ENCODE results near the gene SLC12A3.

Gene SLC12A3

DNA sequence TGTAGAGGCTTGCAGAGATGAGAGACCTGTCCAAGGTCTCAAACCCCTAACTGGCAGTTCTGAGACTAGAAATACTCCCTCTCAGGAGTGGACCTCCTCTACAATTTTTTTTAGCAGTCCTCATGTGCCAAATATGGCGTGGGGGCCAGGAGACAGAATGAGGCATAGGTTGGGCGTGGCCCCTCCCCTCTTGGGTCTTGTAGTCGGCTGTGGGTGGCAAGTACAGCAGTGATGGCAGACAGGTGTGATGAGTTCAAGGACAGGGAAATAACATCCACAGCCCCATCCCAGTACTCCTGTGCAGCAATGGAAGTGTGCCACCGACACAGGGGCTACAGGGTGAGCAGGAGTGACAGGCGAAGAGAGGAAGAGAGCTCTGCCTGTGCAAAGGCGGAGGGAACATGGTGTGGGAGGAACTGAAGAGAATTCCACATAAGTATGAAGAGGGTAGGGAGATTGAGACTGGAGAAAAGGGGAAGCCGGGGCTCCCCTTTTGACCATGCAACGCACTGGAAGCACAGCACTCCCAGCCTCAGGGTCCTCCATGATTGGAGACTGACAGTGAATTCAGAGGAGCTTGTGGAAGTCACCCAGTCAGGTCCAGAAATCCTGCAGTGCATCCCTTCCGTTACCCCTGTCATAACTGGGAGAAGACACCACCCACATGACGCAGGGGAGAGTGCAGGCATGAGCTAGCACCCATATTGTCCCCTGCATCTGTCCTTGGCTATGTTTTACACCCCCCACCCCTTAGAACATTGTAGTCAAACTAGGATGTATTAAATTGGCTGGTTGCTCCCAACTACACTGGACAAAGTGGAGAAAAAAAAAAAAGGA is 82.0 kb downstream of the SLC12A3 start:
- DNase-seq: no peak

DNA sequence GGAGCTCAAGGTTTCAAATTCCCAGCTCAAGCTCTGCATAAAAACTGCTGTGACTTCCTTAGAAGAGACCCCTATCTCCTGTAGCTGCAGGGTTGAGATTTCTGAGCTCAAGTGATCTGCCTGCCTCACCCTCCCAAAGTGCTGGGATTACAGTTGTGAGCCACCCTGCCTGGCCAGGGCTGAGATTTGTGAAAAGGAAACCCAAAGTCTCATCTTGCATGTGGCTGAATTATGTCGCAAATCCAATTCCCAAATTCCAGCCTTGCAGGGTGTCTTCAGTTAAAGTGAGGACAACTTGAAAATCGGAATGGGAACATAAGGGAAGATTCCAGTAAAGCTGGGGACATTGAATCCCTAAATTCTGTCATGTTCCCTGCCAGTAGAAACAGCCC is 82.6 kb downstream of the SLC12A3 start:
- no peak for DNase-seq

DNA sequence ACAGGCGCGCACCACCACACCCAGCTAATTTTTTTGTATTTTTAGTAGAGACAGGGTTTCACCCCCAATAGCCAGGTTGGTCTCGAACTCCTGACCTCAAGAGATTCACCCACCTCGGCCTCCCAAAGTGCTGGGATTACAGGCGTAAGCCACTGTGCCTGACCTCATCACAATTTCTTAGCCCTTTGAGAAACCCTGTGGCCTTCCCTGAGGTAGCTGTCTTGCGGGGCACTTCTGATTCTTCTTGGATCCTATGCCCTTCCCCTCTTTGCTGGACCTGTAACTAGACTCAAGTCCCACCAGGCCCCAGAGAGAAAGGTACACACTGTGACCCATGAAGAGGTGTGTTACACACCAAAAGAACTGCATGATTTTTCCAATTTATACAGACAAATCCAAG is 83.2 kb downstream of the SLC12A3 start:
- DNase-seq: no peak

DNA sequence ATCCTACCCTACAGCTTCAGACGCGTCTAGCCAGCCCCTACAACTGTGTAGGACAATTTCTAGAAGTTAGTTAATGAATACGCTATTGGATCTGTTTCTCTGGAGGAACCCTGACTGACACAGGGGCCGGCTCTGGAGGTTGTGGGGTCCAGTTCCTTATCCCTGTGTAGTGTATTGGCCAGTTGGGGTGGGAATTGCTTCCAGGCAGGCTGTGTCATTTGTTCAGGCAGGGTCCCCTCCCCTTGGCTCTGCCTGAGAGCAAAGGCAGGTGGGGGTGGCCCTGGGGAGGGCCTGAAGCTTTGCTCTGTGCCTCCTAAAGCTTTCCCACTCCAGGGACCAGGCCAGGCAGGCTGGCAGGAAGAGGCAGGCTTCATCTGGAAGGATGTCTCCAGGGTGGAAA is 85.0 kb downstream of the SLC12A3 start:
- DNase-seq: no peak

DNA sequence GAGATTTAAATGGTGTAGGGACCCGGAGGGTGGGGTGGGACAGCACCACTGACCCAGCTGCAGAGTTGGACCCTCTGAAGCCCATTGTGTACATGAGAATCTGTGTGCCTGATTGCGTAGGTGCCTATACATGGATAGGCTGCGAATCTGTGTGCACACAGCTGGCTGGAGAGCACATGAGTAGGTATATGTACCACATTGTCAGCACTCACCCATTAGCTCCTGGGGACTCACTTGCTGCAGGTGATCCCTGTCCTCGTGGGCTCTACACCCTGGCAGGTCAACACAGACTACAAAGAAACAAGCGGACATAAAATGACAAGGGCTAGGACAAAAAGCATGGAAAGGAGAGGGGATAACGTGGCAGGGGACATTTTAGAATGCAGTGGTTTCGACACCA is 85.4 kb downstream of the SLC12A3 start:
- DNase-seq: no peak

DNA sequence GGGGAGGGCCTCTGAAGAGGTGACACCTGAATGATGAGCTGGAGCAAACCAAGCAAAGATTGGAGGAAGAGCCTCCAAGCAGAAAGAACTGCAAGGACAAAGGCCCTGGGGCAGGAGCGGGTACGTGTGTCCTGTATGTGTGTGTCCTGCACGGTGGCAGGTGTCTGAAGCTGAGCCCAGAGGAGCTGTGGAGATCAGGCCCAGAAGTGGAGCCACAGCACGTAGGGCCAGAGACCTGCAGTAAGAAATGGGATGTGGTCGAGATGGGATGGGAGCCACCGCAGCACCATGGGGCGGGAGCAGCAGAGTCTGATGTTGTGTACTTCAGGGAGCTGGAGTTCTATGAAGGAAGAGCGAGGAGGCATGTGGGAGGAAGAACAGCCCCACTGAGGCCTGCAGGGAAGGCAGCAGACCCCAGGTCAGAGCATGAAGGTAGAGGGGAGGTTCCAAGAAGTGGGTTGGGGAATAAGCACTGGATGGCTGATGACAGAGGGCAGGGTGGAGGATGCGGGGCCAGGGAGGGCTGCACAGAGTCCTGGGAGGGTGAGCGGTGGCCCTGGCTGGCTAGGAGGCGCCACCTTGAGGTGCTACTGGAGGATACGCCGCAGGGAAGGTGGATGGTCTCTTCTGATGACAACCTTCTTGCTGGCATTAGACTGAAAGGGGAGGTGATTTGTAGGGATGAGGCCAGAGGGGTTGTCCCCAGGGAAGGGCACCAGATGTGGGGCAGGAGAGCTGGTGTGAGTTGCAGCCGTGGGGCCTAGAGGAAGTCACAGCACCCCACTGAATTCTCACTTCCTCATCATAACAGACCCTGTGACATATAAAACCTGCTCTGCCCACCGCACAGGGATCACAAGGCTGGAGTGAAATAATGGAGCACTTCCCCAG is 86.1 kb downstream of the SLC12A3 start:
- peak; percentile 6 for DNase-seq

DNA sequence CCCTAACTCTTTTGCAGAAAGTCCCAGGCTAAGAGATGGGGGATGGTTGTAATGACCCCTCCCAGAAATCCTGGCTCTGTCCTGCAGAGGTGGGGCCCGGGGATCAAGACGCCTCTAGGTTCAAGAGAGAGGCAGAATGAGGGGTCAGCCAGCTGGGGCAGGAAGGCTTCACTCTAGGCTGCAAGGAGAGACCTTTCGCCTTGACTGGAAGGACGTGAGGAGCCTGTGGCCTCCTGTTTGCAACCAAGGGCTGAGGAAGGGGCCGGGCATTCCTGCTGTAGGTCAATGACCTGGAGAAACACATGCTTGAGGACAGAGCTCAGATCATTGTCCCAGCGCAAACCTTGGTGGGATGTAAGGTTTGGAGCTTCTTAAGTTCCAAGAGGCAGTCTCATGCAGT is 88.0 kb downstream of the SLC12A3 start:
- DNase-seq: no peak

DNA sequence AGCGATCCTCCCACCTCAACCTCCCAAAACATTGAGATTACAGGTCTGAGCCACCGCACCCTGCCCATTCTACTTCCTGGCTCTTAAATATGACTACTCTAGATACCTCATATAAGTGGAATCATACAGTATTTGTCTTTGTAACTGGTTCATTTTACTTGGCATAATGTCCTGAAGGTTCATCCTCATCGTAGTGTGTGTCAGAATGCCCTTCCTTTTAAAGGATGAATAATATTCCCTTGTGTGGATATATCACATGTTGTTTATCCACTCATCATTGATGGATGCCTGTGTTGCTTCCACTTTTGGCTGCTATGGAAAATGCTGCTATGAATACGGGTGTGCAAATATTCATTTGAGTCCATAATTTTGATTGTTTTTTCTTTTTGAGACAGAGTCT is 91.1 kb downstream of the SLC12A3 start:
- DNase-seq: no peak

DNA sequence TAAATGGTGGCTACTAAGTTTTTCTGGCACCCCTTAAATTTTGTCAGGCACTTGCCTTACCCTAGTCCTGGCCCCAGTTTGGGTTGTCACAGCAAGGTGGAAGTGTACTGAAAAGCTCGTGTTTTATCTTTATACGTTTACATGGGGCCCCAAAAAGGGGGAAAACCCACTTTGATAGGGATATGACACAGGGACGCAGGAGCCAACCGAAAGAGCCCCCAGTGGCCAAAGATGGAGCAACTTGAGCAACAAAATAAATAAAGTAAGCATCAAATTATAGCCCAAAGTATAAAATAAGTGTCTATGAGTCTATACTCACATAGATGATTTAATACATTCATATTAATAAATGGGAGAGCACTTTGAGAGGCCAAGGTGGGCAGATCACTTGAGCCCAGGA is 91.7 kb downstream of the SLC12A3 start:
- DNase-seq: no peak

DNA sequence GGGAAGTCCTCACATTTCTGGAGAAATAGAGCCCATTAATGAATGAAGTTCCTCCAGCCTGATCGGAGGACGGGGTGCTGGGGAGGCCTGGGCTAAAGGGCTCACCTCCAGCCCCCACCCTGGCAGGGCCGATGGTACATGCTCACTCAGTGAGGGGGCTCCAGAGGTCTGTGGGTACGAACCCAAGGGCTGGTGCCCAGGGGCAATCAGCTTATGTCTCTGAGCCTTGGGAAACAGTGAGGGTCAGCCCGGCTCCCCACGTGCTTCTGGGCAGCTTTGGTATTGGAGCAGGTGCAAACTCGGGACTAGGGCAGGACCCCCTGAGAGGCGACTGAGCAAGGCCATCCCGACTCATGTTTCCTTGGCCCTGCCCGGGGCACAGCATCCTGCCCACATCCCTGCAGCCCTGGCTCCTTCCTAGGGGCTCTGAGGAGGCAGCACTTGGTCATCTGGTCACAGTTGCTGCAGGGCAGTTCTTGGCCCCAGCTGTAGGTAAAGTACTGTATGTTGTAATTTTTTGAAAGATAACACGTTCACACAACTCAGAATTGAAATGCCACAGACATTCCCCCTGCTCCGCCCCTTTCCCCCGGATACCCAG is 95.8 kb downstream of the SLC12A3 start:
- DNase-seq: no peak

DNA sequence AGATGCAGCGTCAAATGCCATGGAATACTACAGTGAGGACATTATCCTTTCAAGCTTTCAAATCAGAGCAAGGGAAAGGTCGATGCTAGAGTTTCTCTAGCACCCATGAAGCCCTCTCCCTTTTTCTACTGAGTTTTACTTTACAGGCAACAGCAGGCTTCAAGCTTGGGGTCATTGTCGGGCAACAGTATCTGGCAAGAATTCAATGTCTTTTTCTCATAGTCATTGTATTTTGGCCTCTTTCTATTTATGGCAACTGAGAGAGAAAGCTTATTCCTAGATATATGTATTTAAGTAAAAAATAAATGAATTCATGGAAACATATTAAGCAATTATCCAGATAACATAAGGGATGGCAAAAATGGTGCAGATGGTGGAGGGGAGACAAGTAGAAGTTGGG is 96.4 kb downstream of the SLC12A3 start:
- DNase-seq: no peak

DNA sequence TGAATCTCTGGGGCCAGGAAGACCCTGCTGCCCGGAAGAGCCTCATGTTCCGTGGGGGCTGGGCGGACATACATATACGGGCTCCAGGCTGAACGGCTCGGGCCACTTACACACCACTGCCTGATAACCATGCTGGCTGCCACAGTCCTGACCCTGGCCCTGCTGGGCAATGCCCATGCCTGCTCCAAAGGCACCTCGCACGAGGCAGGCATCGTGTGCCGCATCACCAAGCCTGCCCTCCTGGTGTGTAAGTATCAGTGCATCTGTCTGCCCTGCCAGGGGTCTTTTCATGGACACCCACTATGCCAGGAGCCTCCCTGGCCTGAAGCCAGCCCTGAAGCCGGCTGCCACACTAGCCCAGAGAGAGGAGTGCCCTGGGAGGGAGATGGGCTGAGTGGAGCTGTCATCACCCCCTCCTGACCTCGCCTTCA is 96.9 kb downstream of the SLC12A3 start, which contains the start of gene CETP:
CETP (plus strand) TSS at position 100 of the 431 bp plus-strand sequence; CDS start at position 130, 30 bp downstream.
- no peak for DNase-seq

DNA sequence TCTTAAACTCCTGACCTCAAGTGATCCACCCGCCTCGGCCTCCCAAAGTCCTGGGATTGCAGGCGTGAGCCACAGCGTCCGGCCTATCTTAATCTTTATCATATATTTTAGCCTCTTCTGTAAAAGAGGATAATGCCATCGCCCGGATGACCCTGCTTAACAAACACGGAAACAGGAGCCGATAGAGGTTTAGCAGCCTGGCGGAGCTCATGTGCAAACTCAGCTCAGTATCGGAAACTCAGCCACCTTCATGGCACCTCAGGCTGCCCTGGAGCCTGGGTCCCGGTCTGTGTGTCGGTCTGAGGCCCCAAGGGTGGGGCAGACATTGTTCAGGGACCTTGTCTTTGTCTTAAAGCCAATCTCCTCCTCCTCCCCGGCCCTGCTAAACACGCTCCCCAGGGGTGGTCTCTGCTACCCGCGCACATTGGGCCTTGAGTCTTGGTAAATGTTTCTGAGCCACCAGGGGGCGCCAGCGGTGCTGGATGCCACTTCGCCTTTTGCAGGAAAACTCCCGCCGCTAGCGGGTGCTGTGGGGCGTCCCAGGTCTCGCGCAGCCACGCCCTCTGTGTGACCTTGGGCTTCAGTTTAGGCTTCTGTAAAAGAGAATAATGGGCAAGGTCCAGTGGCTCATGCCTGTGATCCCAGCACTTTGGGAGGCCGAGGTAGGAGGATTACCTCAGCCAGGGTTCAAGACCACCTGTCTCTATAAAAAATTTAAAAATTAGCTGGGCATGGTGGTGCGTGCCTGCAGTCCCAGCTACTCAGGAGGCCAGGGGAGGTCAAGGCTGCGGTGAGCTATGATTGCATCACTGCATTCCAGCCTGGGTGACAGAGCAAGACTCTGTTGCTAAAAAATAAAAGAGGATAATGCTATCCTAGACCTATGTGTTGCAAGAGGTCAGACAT is 99.5 kb downstream of the SLC12A3 start:
- no peak for DNase-seq

Measured in DMS153 (cell line).